HCT116 (cell line): ENCODE measurements around the gene MIA. TPM values are rescaled to one million over a fixed set of nuclear protein-coding genes. Genes with fewer than 3 reads are reported as not detected.
A peak's percentile ranks its signal among the peaks of the same experiment; 100 is the strongest.
"Not testable (repeated sequence)": the region's sequence is repeated elsewhere in the genome, so short reads cannot be mapped to it uniquely, and the experiment has no call there.

Source experiments
- ATAC-seq: fragments of 200-7000 bp; cut with Tn5 transposase; 2 replicates; pipeline ENCODE4 v1.9.1; 2020; ENCODE audit warnings: mild to moderate bottlenecking, moderate library complexity
- BruUV-seq: library from RNA; stranded (reverse); fragments of 400-500 nt; replicated peaks from 2 replicates; lab custom pipeline; 2021; lab: Mats Ljungman, UMichigan
- CTCF ChIA-PET: fragments of 300-600 bp; sonication (Branson Sonifier 250); formaldehyde crosslinking; loops from one replicate; lab custom pipeline; 2021; ENCODE audit warnings: antibody characterized with exemption; lab: Charles Lee
- POLR2A ChIA-PET: fragments of 300-600, 350-600 bp; sonication (Branson Sonifier 250); formaldehyde crosslinking; loops from one replicate; lab custom pipeline; 2021; ENCODE audit warnings: antibody characterized with exemption; lab: Charles Lee
- RAD21 ChIA-PET, 2 experiments: fragments of 300-600 bp; sonication (Branson Sonifier 250); formaldehyde crosslinking; loops; one replicate each; lab custom pipeline; 2023; ENCODE audit warnings: low total read pairs in 2 of 2; ENCODE audit not compliant: uncharacterized antibody in 2 of 2, unreplicated experiment in 2 of 2, low non-redundant PET in 1 of 2; lab: Charles Lee
- DNase-seq: peaks from one replicate; pipeline ENCODE4 v3.0.0-alpha.2; 2010; ENCODE audit warnings: low read depth, low spot score
- H2AFZ ChIP-seq: fragments of 200-600 bp; shearing (Covaris generic), sonication (generic); 2 replicates; pipeline ENCODE4 v1.6.1; 2017; ENCODE audit warnings: low read depth, mixed run types, mixed read lengths, antibody characterized with exemption, low read length; ENCODE audit not compliant: poor library complexity, severe bottlenecking
- H3K27ac ChIP-seq: 2 replicates; pipeline ENCODE4 v1.5.1; 2012; ENCODE audit warnings: low read depth, low read length
- H3K27me3 ChIP-seq: fragments of 200-600 bp; sonication (generic); 2 replicates; pipeline ENCODE4 v1.6.1; 2016; ENCODE audit warnings: mixed run types, low read length, mixed read lengths; ENCODE audit not compliant: insufficient read depth
- H3K36me3 ChIP-seq, 2 experiments: fragments of 200-500 bp in 1 of 2; fragments of 200-600 bp in 1 of 2; sonication (Bioruptor generic) in 1 of 2; sonication (generic) in 1 of 2; 2 replicates each; pipeline versions ENCODE4 v1.5.1 to v1.6.1; 2014 to 2016; ENCODE audit warnings: low read length in 2 of 2, inconsistent platforms in 1 of 2, mixed read lengths in 1 of 2, mixed run types in 1 of 2; ENCODE audit not compliant: insufficient read depth in 2 of 2, control insufficient read depth in 1 of 2
- H3K4me1 ChIP-seq, 2 experiments: fragments of 200-600 bp in 1 of 2; sonication (generic) in 1 of 2; 2 replicates each; pipeline versions ENCODE4 v1.5.1 to v1.6.1; 2012 to 2017; ENCODE audit warnings: low read length in 2 of 2, inconsistent platforms in 1 of 2, mild to moderate bottlenecking in 1 of 2, mixed read lengths in 1 of 2, mixed run types in 1 of 2, moderate library complexity in 1 of 2; ENCODE audit not compliant: insufficient read depth in 2 of 2, control insufficient read depth in 1 of 2
- H3K4me2 ChIP-seq: fragments of 200-600 bp; sonication (generic); 2 replicates; pipeline ENCODE4 v1.6.1; 2017; ENCODE audit warnings: mixed run types, low read length, mixed read lengths
- H3K4me3 ChIP-seq, 2 experiments: fragments of 200-600 bp in 1 of 2; sonication (generic) in 1 of 2; replicated peaks in 1 of 2; 2 replicates each; pipeline ENCODE4 v1.5.1; 2011 to 2016; ENCODE audit warnings: low read length in 2 of 2, control low read depth in 1 of 2, low read depth in 1 of 2, mild to moderate bottlenecking in 1 of 2, mixed read lengths in 1 of 2, mixed run types in 1 of 2
- H3K79me2 ChIP-seq: fragments of 200-600 bp; sonication (generic); 2 replicates; pipeline ENCODE4 v1.6.1; 2017; ENCODE audit warnings: mild to moderate bottlenecking, mixed run types, low read length, moderate library complexity, mixed read lengths; ENCODE audit not compliant: insufficient read depth
- H3K9ac ChIP-seq: fragments of 200-600 bp; sonication (generic); 2 replicates; pipeline ENCODE4 v1.6.1; 2016; ENCODE audit warnings: low read length, mixed read lengths
- H3K9me2 ChIP-seq: fragments of 200-600 bp; sonication (generic), shearing (Covaris generic); 2 replicates; pipeline ENCODE4 v1.6.1; 2017; ENCODE audit warnings: mixed run types, mild to moderate bottlenecking, moderate library complexity; ENCODE audit not compliant: insufficient read depth
- H3K9me3 ChIP-seq, 2 experiments: fragments of 200-500 bp in 1 of 2; fragments of 200-600 bp in 1 of 2; sonication (Bioruptor generic) in 1 of 2; sonication (generic) in 1 of 2; 2 replicates each; pipeline ENCODE4 v1.6.1; 2014 to 2017; ENCODE audit warnings: low read length in 2 of 2, mixed read lengths in 2 of 2, inconsistent platforms in 1 of 2, low read depth in 1 of 2, mild to moderate bottlenecking in 1 of 2, mixed run types in 1 of 2, moderate library complexity in 1 of 2; ENCODE audit not compliant: control insufficient read depth in 1 of 2, insufficient read depth in 1 of 2
- H4K20me1 ChIP-seq: fragments of 200-600 bp; sonication (generic), shearing (Covaris generic); 2 replicates; pipeline ENCODE4 v1.6.1; 2017; ENCODE audit warnings: mixed run types, mild to moderate bottlenecking, moderate library complexity; ENCODE audit not compliant: insufficient read depth
- intact Hi-C: fragments of 100-400 bp; cut with micrococcal nuclease; formaldehyde crosslinking; loops from 2 replicates; pipeline ENCODE4 v1.10.0; 2022
- total RNA-seq: library from RNA; stranded (reverse); gene quantifications from one replicate; pipeline ENCODE4 v1.2.1, GENCODE V29; 2021; ENCODE audit not compliant: unreplicated experiment

MIA gene
- total RNA-seq, 1 experiment from 2014 or later: 1.4 TPM

- H3K9me3 ChIP-seq, H3K4me3 ChIP-seq, H3K4me2 ChIP-seq, BruUV-seq, H3K27ac ChIP-seq, DNase-seq, H2AFZ ChIP-seq, H3K9ac ChIP-seq, H3K79me2 ChIP-seq, ATAC-seq, H3K27me3 ChIP-seq, intact Hi-C loops, H3K36me3 ChIP-seq, H4K20me1 ChIP-seq, RAD21 ChIA-PET, H3K9me2 ChIP-seq, POLR2A ChIA-PET: not testable (repeated sequence)
- H3K4me1 ChIP-seq: peaks cover 10 to 23% of the 10 kb centered on the region in 2 experiments; a peak in 3 of 4 replicates
- CTCF ChIA-PET: interaction anchor here (1.4 kb wide), 1 partner anchor 321 kb away, joined by 4 read pairs; no protein-coding TSS in a partner anchor
Measured at GRCh38 chr19:40822704-40823553, 47.6 kb downstream of the MIA start.

DNA sequence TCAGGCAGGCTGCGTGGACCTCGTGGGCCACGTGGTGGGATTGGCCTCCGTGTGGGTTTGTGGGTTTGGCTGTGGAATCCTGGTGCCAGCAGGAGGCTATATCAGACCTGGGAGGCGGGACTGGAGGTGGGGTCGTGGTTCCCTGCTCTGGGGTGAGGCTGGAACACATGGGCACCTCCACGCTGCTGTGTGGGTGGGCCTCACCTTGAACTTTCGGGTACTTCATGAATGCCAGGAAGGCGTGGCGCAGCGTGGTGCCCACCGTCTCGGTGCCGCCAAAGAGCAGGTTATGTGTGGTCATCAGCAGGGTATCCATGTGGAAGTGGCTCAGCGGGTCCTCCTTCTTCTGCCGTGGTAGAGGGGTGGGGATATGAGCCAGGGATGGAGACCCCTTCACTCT lies 49.6 kb downstream of the MIA start:
- H2AFZ ChIP-seq, H3K4me2 ChIP-seq, H3K4me3 ChIP-seq, DNase-seq, H3K9me2 ChIP-seq, H3K9me3 ChIP-seq, H3K27me3 ChIP-seq, H3K36me3 ChIP-seq, RAD21 ChIA-PET, H4K20me1 ChIP-seq, POLR2A ChIA-PET, BruUV-seq, CTCF ChIA-PET, intact Hi-C loops, H3K79me2 ChIP-seq, H3K27ac ChIP-seq, ATAC-seq, H3K9ac ChIP-seq, H3K4me1 ChIP-seq: not testable (repeated sequence)

DNA sequence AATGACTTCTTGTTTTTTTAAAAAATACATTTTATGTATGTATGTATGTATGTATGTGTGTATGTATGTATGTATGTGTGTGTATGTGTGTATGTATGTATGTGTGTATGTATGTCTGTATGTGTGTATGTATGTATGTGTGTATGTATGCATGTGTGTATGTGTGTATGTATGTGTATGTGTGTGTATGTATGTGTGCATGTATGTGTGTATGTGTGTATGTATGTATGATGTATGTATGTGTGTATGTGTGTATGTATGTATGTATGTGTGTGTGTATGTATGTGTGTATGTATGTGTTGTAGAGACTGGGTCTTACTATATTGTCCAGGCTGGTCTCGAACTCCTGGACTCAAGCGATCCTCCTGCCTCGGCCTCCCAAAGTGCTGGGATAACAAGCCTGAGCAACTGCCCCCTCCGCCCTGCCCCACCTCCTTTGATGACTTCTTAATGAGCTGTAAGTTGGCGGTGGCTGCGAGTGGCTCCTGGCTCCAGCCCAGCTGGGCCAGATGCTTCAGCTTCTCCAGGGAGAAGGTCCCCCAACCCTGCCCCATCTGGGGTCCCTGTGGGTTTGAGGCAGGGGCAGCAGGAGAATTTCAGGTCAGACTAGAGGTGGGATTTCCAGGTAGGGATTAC lies 50.3 kb downstream of the MIA start:
- H3K79me2 ChIP-seq, H3K9ac ChIP-seq, H4K20me1 ChIP-seq, ATAC-seq, H2AFZ ChIP-seq, H3K27ac ChIP-seq, H3K36me3 ChIP-seq, H3K4me3 ChIP-seq, H3K9me3 ChIP-seq, POLR2A ChIA-PET, H3K4me1 ChIP-seq, DNase-seq, CTCF ChIA-PET, H3K9me2 ChIP-seq, H3K27me3 ChIP-seq, H3K4me2 ChIP-seq, RAD21 ChIA-PET, intact Hi-C loops, BruUV-seq: not testable (repeated sequence)

DNA sequence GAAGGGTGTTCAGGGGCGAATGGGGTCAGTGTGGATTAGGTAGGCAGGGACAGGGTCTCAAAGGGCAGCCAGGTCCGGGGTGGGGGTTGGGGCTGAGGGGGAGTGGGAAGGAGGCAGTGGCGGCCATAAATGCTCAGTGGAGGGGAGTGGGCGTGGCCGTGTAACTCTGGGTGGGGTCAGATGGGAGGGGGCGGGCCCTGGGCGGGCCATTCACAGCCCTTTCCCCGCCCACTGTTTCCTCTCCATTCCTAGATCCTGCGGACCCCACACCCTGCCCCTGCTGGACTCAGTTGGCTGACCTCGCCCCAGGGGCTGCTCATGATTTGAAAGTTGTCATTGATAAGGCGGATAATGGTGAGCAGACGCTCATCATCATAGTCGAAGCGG lies 51.0 kb downstream of the MIA start:
- H3K4me2 ChIP-seq, POLR2A ChIA-PET, H2AFZ ChIP-seq, H3K9me3 ChIP-seq, BruUV-seq, DNase-seq, H3K27ac ChIP-seq, H3K36me3 ChIP-seq, H3K4me3 ChIP-seq, H4K20me1 ChIP-seq, RAD21 ChIA-PET, H3K27me3 ChIP-seq, H3K79me2 ChIP-seq, CTCF ChIA-PET, H3K4me1 ChIP-seq, intact Hi-C loops, H3K9ac ChIP-seq, H3K9me2 ChIP-seq: not testable (repeated sequence)
- peak; percentile 60; the same call in 1 of the 2 replicates for ATAC-seq
